Kidney (tissue), 14 donors: ENCODE data around the gene SLC22A1. TPM values are rescaled to one million over a fixed set of nuclear protein-coding genes. Genes with fewer than 3 reads are reported as not detected.

Experiments used
- DNase-seq, 5 donors: peaks; one replicate each; pipeline ENCODE4 v3.0.0-alpha.2; 2013 to 2020
- FAIRE-seq: peaks from 2 replicates; lab custom pipeline; 2012; peaks lifted over from hg19 to GRCh38; lab: Jason Lieb, UNC
- H3K27ac ChIP-seq, 2 donors: one replicate each; pipeline ENCODE4 v1.7.0; 2013; ENCODE audit warnings: low read depth in 2 of 2, low read length in 2 of 2, inconsistent platforms in 1 of 2
- H3K27me3 ChIP-seq: one replicate; pipeline ENCODE4 v1.7.1; 2013; ENCODE audit warnings: low read length, inconsistent platforms; ENCODE audit not compliant: control insufficient read depth, insufficient read depth
- H3K36me3 ChIP-seq, 3 donors: one replicate each; pipeline versions ENCODE4 v1.7.0 to v1.7.1; 2013; ENCODE audit warnings: low read length in 3 of 3, control low read depth in 1 of 3, inconsistent platforms in 1 of 3; ENCODE audit not compliant: insufficient read depth in 3 of 3, control insufficient read depth in 2 of 3
- H3K4me1 ChIP-seq, 3 donors: one replicate each; pipeline versions ENCODE4 v1.7.0 to v1.7.1; 2013; ENCODE audit warnings: low read length in 3 of 3, inconsistent platforms in 1 of 3, low read depth in 1 of 3; ENCODE audit not compliant: control insufficient read depth in 2 of 3, insufficient read depth in 2 of 3
- H3K4me3 ChIP-seq, 3 donors: one replicate each; pipeline versions ENCODE4 v1.7.0 to v1.8.1; 2013; ENCODE audit warnings: low read length in 3 of 3, control low read depth in 1 of 3, inconsistent platforms in 1 of 3
- H3K9ac ChIP-seq, 3 donors: one replicate each; pipeline versions ENCODE4 v1.7.0 to v1.7.1; 2013; ENCODE audit warnings: low read length in 3 of 3, control low read depth in 1 of 3, inconsistent platforms in 1 of 3
- H3K9me3 ChIP-seq, 3 donors: one replicate each; pipeline versions ENCODE4 v1.7.0 to v1.7.1; 2013; ENCODE audit warnings: low read length in 3 of 3, control low read depth in 1 of 3, inconsistent platforms in 1 of 3; ENCODE audit not compliant: control insufficient read depth in 2 of 3, insufficient read depth in 1 of 3
- CTCF ChIP-seq: IDR thresholded peaks from 3 replicates; pipeline ENCODE4 v1.5.1; 2012; ENCODE audit warnings: mild to moderate bottlenecking, moderate library complexity, borderline replicate concordance; ENCODE audit not compliant: insufficient read depth; ENCODE audit errors: extremely low read depth
- intact Hi-C: fragments of 100-400 bp; cut with DNase I; formaldehyde crosslinking; loops from one replicate; pipeline ENCODE4 v1.11.1; 2022
- polyA plus RNA-seq: library from polyadenylated mRNA; stranded (reverse); fragments of 350-450 nt; fragmentation: Illumina TruSeq; extraction: RNeasy Lipid Tissue Mini Kit (QIAGEN cat#74804); gene quantifications from one replicate; pipeline ENCODE4 v1.2.3, GENCODE V29; 2014; ENCODE audit warnings: low read depth, low replicate concordance; ENCODE audit not compliant: insufficient read depth
- total RNA-seq: library from RNA; stranded (reverse); fragmentation: NEBNext Ultra II Directional; extraction: Animal tissue kit (Norgen Biotek cat#: 25700); gene quantifications from one replicate; pipeline ENCODE4 v1.2.1, GENCODE V29; 2021
- donor health status: control.
- donor health status: control.
- donor health status: control.
- donor health status: control.
- donor health status: control.
- donor health status: DM: yes; HTN: yes; CAD: no.
- donor health status: Normal renal cell carcinoma (clear cell type).

Gene SLC22A1
- total and polyA plus RNA-seq, 2 donors from 2014 or later: 1.4 to 2.3 TPM

GRCh38 chr6:160160929-160161646 lies 39.5 kb downstream of the SLC22A1 start:
- Histone ChIP-seq H3K4me3 (no peak overlapping the region), H3K36me3 (peaks cover 0 to 2% (median 0%) of the 10 kb centered on the region in 3 donors), H3K27ac (no peak overlapping the region), H3K9ac (no peak overlapping the region), H3K9me3 (no peaks in the 10 kb centered on the region), H3K27me3 (no peaks in the 10 kb centered on the region), H3K4me1 (no peaks in the 10 kb centered on the region)
- no peak for TF ChIP-seq CTCF
- FAIRE-seq (no peak), DNase-seq (no peak)
- intact Hi-C loops: no loop called here

GRCh38 chr6:160161647-160161986 lies 40.0 kb downstream of the SLC22A1 start:
- Histone ChIP-seq H3K27ac (no peak overlapping the region), H3K4me3 (no peak overlapping the region), H3K4me1 (no peaks in the 10 kb centered on the region), H3K9ac (no peak overlapping the region), H3K27me3 (no peaks in the 10 kb centered on the region), H3K9me3 (no peaks in the 10 kb centered on the region), H3K36me3 (peaks cover 0 to 2% (median 0%) of the 10 kb centered on the region in 3 donors)
- DNase-seq: peak in 1 of 5 donors; percentile 48
- FAIRE-seq: no peak
- intact Hi-C loops: no loop called here
- TF ChIP-seq CTCF: no peak

GRCh38 chr6:160162030-160162566 lies 40.5 kb downstream of the SLC22A1 start:
- no peak overlapping the region for H3K4me3 ChIP-seq
- no peaks in the 10 kb centered on the region for H3K9me3 ChIP-seq
- no peak for FAIRE-seq
- H3K27me3 ChIP-seq: no peaks in the 10 kb centered on the region
- no peak for DNase-seq
- intact Hi-C loops: no loop called here
- peaks cover 0 to 2% (median 0%) of the 10 kb centered on the region in 3 donors for H3K36me3 ChIP-seq
- no peak overlapping the region for H3K9ac ChIP-seq
- no peak overlapping the region for H3K27ac ChIP-seq
- TF ChIP-seq CTCF: no peak
- H3K4me1 ChIP-seq: no peaks in the 10 kb centered on the region
